MM.1S (cell line): ENCODE measurements around the gene C17orf107.

Experiments
- EZH2phosphoT487 ChIP-seq: fragments of 300-600 bp; sonication (generic); IDR thresholded peaks from 2 replicates; pipeline ENCODE4 v1.6.1; 2018; ENCODE audit warnings: antibody characterized with exemption, low read length
- TF ChIP-seq, protein P1 (sequence below): fragments of 300-600 bp; sonication (generic); IDR thresholded peaks from 2 replicates; pipeline ENCODE4 v1.5.1; 2016; ENCODE audit warnings: antibody characterized with exemption, low read length, mixed read lengths

GRCh38 chr17:4884489-4884888 is 14.8 kb upstream of the C17orf107 start:
- TF ChIP-seq, protein P1, sequence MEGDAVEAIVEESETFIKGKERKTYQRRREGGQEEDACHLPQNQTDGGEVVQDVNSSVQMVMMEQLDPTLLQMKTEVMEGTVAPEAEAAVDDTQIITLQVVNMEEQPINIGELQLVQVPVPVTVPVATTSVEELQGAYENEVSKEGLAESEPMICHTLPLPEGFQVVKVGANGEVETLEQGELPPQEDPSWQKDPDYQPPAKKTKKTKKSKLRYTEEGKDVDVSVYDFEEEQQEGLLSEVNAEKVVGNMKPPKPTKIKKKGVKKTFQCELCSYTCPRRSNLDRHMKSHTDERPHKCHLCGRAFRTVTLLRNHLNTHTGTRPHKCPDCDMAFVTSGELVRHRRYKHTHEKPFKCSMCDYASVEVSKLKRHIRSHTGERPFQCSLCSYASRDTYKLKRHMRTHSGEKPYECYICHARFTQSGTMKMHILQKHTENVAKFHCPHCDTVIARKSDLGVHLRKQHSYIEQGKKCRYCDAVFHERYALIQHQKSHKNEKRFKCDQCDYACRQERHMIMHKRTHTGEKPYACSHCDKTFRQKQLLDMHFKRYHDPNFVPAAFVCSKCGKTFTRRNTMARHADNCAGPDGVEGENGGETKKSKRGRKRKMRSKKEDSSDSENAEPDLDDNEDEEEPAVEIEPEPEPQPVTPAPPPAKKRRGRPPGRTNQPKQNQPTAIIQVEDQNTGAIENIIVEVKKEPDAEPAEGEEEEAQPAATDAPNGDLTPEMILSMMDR: no peak
- no peak for TF ChIP-seq EZH2phosphoT487
